ENCODE results near the gene ASB1. TPM values are rescaled to one million over a fixed set of nuclear protein-coding genes. Genes with fewer than 3 reads are reported as not detected.

Gene ASB1
- total and polyA plus RNA-seq, 2 donors (not counting 1 experiment from before 2014, with no cell fraction given), result 31.9 to 50.7 TPM

GRCh38 chr2:238449241-238449640 lies 22.5 kb downstream of the ASB1 start:
- 93% methylated on average over 5 of the region's 8 CpGs for WGBS (ENCODE audit: insufficient coverage)
- Histone ChIP-seq H3K79me2 (ENCODE audit: control insufficient read depth, insufficient read depth, low read length) (peaks cover 47% of the 10 kb centered on the region), H2AFZ (ENCODE audit: insufficient read depth, low read depth, low read length, poor library complexity, severe bottlenecking) (no peak overlapping the region), H4K20me1 (ENCODE audit: control insufficient read depth, insufficient read depth, low read length, poor library complexity, severe bottlenecking) (peaks cover 50% of the 10 kb centered on the region), H3K4me3 (ENCODE audit: control extremely low read depth in 1 of 5, extremely low read depth in 1 of 5, insufficient read depth in 1 of 5, low read depth in 2 of 5, low read length in 4 of 5) (no peak overlapping the region), H3K9me3 (ENCODE audit: control extremely low read depth in 1 of 3, control insufficient read depth in 2 of 3, insufficient read depth in 1 of 3, low read length in 2 of 3) (no peaks in the 10 kb centered on the region), H3K36me3 (replicated peaks in 1 of 2; ENCODE audit: control extremely low read depth in 1 of 2, control insufficient read depth in 1 of 2, extremely low read depth in 1 of 2, insufficient read depth in 2 of 2, low read length in 1 of 2) (peaks cover 4 to 84% of the 10 kb centered on the region in 2 experiments), H3K27me3 (replicated peaks in 1 of 4; ENCODE audit: control extremely low read depth in 1 of 4, control insufficient read depth in 3 of 4, insufficient read depth in 4 of 4, low read length in 3 of 4) (no peaks in the 10 kb centered on the region), H3K9ac (ENCODE audit: low read length) (no peak overlapping the region), H3K4me2 (replicated peaks; ENCODE audit: low read depth, low read length, poor library complexity, severe bottlenecking) (no peak overlapping the region), H3K27ac (ENCODE audit: low read length in 2 of 2) (no peak overlapping the region), H3K4me1 (ENCODE audit: control insufficient read depth in 2 of 2, insufficient read depth in 2 of 2, low read length in 2 of 2) (no peaks in the 10 kb centered on the region)
- ATAC-seq (ENCODE audit: low read depth), result no peak
- POLR2A ChIA-PET, result no interaction called here
- Mint-ChIP-seq H3K27me3 (no peaks in the 10 kb centered on the region), H3K9me3 (ENCODE audit: insufficient read depth) (peaks cover under 1% of the 10 kb centered on the region), H3K4me1 (no peaks in the 10 kb centered on the region), H3K27ac (no peak overlapping the region), H3K4me3 (no peak overlapping the region)
- CTCF ChIA-PET, result interaction anchor here (1.7 kb wide), 1 partner anchor 12 kb away, joined by 5 read pairs; no protein-coding TSS in a partner anchor
- intact Hi-C loops (cut with micrococcal nuclease), result no loop called here
- TF ChIP-seq, protein P1, sequence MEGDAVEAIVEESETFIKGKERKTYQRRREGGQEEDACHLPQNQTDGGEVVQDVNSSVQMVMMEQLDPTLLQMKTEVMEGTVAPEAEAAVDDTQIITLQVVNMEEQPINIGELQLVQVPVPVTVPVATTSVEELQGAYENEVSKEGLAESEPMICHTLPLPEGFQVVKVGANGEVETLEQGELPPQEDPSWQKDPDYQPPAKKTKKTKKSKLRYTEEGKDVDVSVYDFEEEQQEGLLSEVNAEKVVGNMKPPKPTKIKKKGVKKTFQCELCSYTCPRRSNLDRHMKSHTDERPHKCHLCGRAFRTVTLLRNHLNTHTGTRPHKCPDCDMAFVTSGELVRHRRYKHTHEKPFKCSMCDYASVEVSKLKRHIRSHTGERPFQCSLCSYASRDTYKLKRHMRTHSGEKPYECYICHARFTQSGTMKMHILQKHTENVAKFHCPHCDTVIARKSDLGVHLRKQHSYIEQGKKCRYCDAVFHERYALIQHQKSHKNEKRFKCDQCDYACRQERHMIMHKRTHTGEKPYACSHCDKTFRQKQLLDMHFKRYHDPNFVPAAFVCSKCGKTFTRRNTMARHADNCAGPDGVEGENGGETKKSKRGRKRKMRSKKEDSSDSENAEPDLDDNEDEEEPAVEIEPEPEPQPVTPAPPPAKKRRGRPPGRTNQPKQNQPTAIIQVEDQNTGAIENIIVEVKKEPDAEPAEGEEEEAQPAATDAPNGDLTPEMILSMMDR (IDR thresholded peaks at IDR 0.05), result no peak
- TF ChIP-seq EZH2 (IDR thresholded peaks at IDR 0.05; ENCODE audit: borderline replicate concordance, insufficient read depth, low read depth, low read length, poor library complexity, severe bottlenecking), result no peak
- DNase-seq, result no peak

- DNase-seq (no peak), ATAC-seq (ENCODE audit: low read depth) (no peak)
- H4K20me1 ChIP-seq (ENCODE audit: control insufficient read depth, insufficient read depth, low read length, poor library complexity, severe bottlenecking), result peaks cover 43% of the 10 kb centered on the region
- H3K36me3 ChIP-seq (replicated peaks in 1 of 2; ENCODE audit: control extremely low read depth in 1 of 2, control insufficient read depth in 1 of 2, extremely low read depth in 1 of 2, insufficient read depth in 2 of 2, low read length in 1 of 2), result peaks cover 3 to 77% of the 10 kb centered on the region in 2 experiments
- no peaks in the 10 kb centered on the region for H3K27me3 ChIP-seq (replicated peaks in 1 of 4; ENCODE audit: control extremely low read depth in 1 of 4, control insufficient read depth in 3 of 4, insufficient read depth in 4 of 4, low read length in 3 of 4)
- H3K9ac ChIP-seq (ENCODE audit: low read length), result no peak overlapping the region
- no peak overlapping the region for H3K27ac ChIP-seq (ENCODE audit: low read length in 2 of 2)
- no peaks in the 10 kb centered on the region for H3K4me1 Mint-ChIP-seq
- H3K27ac Mint-ChIP-seq, result no peak overlapping the region
- H2AFZ ChIP-seq (ENCODE audit: insufficient read depth, low read depth, low read length, poor library complexity, severe bottlenecking), result no peak overlapping the region
- H3K9me3 ChIP-seq (ENCODE audit: control extremely low read depth in 1 of 3, control insufficient read depth in 2 of 3, insufficient read depth in 1 of 3, low read length in 2 of 3), result peaks cover 0 to 5% (median 0%) of the 10 kb centered on the region in 3 donors
- no peak for TF ChIP-seq EZH2 (IDR thresholded peaks at IDR 0.05; ENCODE audit: borderline replicate concordance, insufficient read depth, low read depth, low read length, poor library complexity, severe bottlenecking)
- TF ChIP-seq, protein P1 (IDR thresholded peaks at IDR 0.05), result no peak
- peaks cover 40% of the 10 kb centered on the region for H3K79me2 ChIP-seq (ENCODE audit: control insufficient read depth, insufficient read depth, low read length)
- intact Hi-C loops (cut with micrococcal nuclease), result no loop called here
- WGBS (ENCODE audit: insufficient coverage), result 100% methylated on average over 4 of the region's 9 CpGs
- POLR2A ChIA-PET, result no interaction called here
- H3K9me3 Mint-ChIP-seq (ENCODE audit: insufficient read depth), result peaks cover 2% of the 10 kb centered on the region
- H3K4me3 Mint-ChIP-seq, result no peak overlapping the region
- H3K4me2 ChIP-seq (replicated peaks; ENCODE audit: low read depth, low read length, poor library complexity, severe bottlenecking), result no peak overlapping the region
- CTCF ChIA-PET, result no interaction called here
- no peaks in the 10 kb centered on the region for H3K27me3 Mint-ChIP-seq
- H3K4me1 ChIP-seq (ENCODE audit: control insufficient read depth in 2 of 2, insufficient read depth in 2 of 2, low read length in 2 of 2), result no peaks in the 10 kb centered on the region
- H3K4me3 ChIP-seq (ENCODE audit: control extremely low read depth in 1 of 5, extremely low read depth in 1 of 5, insufficient read depth in 1 of 5, low read depth in 2 of 5, low read length in 4 of 5), result no peak overlapping the region
Observed at GRCh38 chr2:238449909-238450417, 23.2 kb downstream of the ASB1 start.

All from B cell (primary cell).